Ascending aorta (tissue), 2 donors: Measurements from ENCODE around the gene PLEKHG2. TPM values are rescaled to one million over a fixed set of nuclear protein-coding genes. Genes with fewer than 3 reads are reported as not detected.

Source experiments
- DNase-seq, 2 donors: peaks; one replicate each; pipeline ENCODE4 v3.0.0-alpha.2; 2019; ENCODE audit warnings: low spot score in 2 of 2
- H3K27ac ChIP-seq, 2 donors: fragments of 200-600 bp; sonication (generic); one replicate each; pipeline ENCODE4 v1.5.1; 2016 to 2017; ENCODE audit warnings: mild to moderate bottlenecking in 1 of 2
- H3K27me3 ChIP-seq: fragments of 200-600 bp; sonication (generic); one replicate; pipeline ENCODE4 v1.5.1; 2017
- H3K36me3 ChIP-seq, 2 donors: fragments of 200-600 bp; sonication (generic); one replicate each; pipeline ENCODE4 v1.5.1; 2016
- H3K4me1 ChIP-seq, 2 donors: fragments of 200-600 bp; sonication (generic); one replicate each; pipeline ENCODE4 v1.5.1; 2016 to 2017; ENCODE audit warnings: mild to moderate bottlenecking in 1 of 2
- H3K4me3 ChIP-seq, 2 donors: fragments of 200-600 bp; sonication (generic); one replicate each; pipeline ENCODE4 v1.5.1; 2016 to 2017; ENCODE audit warnings: mild to moderate bottlenecking in 1 of 2
- H3K9me3 ChIP-seq, 2 donors: fragments of 200-600 bp; sonication (generic); one replicate each; pipeline ENCODE4 v1.5.1; 2016
- CTCF ChIP-seq, 3 experiments: fragments of 200-600 bp in 2 of 3; fragments of 450-650 bp in 1 of 3; sonication (generic) in 2 of 3; IDR thresholded peaks; one replicate each; pipeline ENCODE4 v1.5.1; 2016 to 2019; ENCODE audit warnings: antibody characterized with exemption in 3 of 3, mild to moderate bottlenecking in 1 of 3, moderate library complexity in 1 of 3
- intact Hi-C: fragments of 100-400 bp; cut with DNase I; formaldehyde crosslinking; loops from one replicate; pipeline ENCODE4 v1.15.1; 2023
- total RNA-seq: library from RNA; depleted of rRNA; stranded (reverse); fragments of >200 nt; gene quantifications from one replicate; pipeline ENCODE4 v1.1.0, GENCODE V29; 2016

Gene PLEKHG2
- total RNA-seq, 1 donor from 2014 or later = 52.9 TPM

DNA sequence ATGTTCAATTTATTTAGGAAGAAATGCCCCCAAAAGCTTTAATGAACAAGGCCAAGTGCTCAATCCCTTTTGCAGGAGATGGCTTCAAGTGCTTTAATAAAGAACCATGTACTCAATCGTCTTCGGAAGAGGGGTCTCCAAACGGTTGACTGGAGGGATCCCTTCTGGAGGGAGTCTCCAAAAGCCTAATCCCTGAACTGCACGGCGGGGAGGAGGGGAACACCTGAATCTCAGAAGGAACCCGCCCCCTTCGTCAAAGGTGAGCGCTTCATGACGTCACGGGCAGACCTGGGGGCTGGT, 22.1 kb upstream of the PLEKHG2 start:
- no peak for DNase-seq
- Histone ChIP-seq H3K4me1 (peaks cover 8 to 21% of the 10 kb centered on the region in 2 donors), H3K9me3 (no peaks in the 10 kb centered on the region), H3K27me3 (no peaks in the 10 kb centered on the region), H3K27ac (peak overlapping the region; percentile 98 to 100), H3K36me3 (peaks cover 56 to 59% of the 10 kb centered on the region in 2 donors), H3K4me3 (peak overlapping the region; percentile 78 to 93)
- intact Hi-C loops = loop anchor here (2.0 kb wide), 4 partner anchors 22 to 142 kb away; partner anchors contain the start of genes EID2B, PLEKHG2, SAMD4B and TIMM50
- no peak for TF ChIP-seq CTCF (IDR thresholded peaks at IDR 0.05)

DNA sequence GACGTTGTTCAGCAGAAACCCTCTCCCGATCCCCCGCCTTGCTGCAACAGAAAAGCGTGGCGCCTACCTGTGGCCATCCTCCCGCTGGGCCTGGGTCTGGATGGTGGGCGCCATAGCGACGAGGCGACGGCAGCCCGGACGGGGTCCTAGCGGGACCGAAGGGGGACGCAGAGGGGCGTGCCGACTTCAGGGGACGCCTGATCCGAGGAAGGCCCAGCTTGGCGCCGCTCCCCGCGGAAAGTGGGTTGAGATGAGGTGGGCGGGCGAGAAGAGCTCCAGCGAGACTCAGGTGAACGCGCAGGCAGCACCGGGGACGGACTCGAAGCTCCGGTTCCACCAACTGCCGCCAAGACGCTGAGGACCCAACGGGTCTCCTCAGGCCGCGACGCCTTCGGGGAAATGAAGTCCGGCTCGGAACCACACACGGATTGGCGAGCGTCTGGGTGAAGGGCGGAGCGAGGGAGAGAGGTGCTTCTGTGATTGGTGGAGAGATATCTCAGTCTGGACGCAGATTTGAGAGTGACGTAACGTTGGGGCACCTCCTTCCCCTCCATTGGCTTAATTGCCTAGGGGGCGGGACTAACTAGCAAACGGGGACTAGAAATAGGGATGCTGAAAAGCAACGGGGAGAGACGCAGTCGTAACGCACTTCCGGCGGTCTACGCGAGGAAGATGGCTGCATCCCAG, 21.6 kb upstream of the PLEKHG2 start, which contains the start of the genes MED29 and PAF1:
Gene MED29 (plus strand): TSS at position 628 of the 687 bp plus-strand sequence. CDS start 45 bp downstream, at position 673.
Gene PAF1 (minus strand): TSS at position 356 of the 687 bp plus-strand sequence. CDS start 242 bp downstream, at position 114.
- intact Hi-C loops = loop anchor here (1.0 to 2.0 kb wide), 6 partner anchors 19 to 142 kb away; partner anchors contain the start of genes EID2B, PLEKHG2, SAMD4B and TIMM50
- TF ChIP-seq CTCF (IDR thresholded peaks at IDR 0.05) = peak in 1 of 3 experiments; percentile 8
- Histone ChIP-seq H3K4me1 (peaks cover 8 to 21% of the 10 kb centered on the region in 2 donors), H3K27ac (peak within 1 kb of the TSS; percentile 98 to 100), H3K4me3 (peak within 1 kb of the TSS; percentile 78 to 93), H3K36me3 (peaks cover 54 to 57% of the 10 kb centered on the region in 2 donors), H3K9me3 (no peaks in the 10 kb centered on the region), H3K27me3 (no peaks in the 10 kb centered on the region)
- DNase-seq = peak; percentile 94 to 99

- peaks cover 21 to 26% of the 10 kb centered on the region in 2 donors for H3K36me3 ChIP-seq
- no peaks in the 10 kb centered on the region for H3K9me3 ChIP-seq
- peak overlapping the region; percentile 80 to 82 for H3K27ac ChIP-seq
- H3K4me3 ChIP-seq = no peak overlapping the region
- H3K4me1 ChIP-seq = peaks cover 4 to 15% of the 10 kb centered on the region in 2 donors
- TF ChIP-seq CTCF (IDR thresholded peaks at IDR 0.05) = peak; percentile 96 to 97 (median 97)
- H3K27me3 ChIP-seq = no peaks in the 10 kb centered on the region
- intact Hi-C loops = loop anchor here (1.0 kb wide), 2 partner anchors 15 to 135 kb away; partner anchors contain the start of genes EID2B and PLEKHG2
- DNase-seq = peak; percentile 50 to 95
Measured at GRCh38 chr19:39397360-39398296, 14.8 kb upstream of the PLEKHG2 start.

- no peaks in the 10 kb centered on the region for H3K27me3 ChIP-seq
- no peaks in the 10 kb centered on the region for H3K9me3 ChIP-seq
- peak; percentile 55 to 86 for DNase-seq
- peak overlapping the region; percentile 80 to 82 for H3K27ac ChIP-seq
- H3K36me3 ChIP-seq = peaks cover 20 to 25% of the 10 kb centered on the region in 2 donors
- intact Hi-C loops = loop anchor here (1.0 kb wide), 1 partner anchor 14 kb away; the partner anchor contains the start of gene PLEKHG2
- no peak overlapping the region for H3K4me3 ChIP-seq
- no peak for TF ChIP-seq CTCF (IDR thresholded peaks at IDR 0.05)
- H3K4me1 ChIP-seq = peaks cover 4 to 15% of the 10 kb centered on the region in 2 donors
Measured at GRCh38 chr19:39398297-39398864, 14.1 kb upstream of the PLEKHG2 start.

DNA sequence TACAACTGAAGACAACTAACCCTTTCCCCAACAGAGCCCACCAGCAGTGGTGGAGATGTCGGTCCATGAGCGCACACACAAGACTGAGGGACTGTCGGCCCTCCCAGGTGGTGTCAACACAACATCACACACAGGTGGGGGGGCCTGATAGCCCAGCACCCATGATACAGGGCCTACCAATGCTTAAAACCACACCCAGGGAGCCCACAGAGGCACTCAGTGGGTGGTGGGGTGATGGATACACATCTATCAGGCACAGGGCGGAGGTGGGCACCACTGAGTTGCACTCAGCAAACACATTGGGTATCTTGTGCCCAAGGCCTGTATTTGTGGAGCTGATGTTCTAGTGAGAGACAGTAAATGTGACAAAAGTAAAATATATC, 12.8 kb upstream of the PLEKHG2 start:
- Histone ChIP-seq H3K9me3 (no peaks in the 10 kb centered on the region), H3K36me3 (peaks cover 9 to 16% of the 10 kb centered on the region in 2 donors), H3K27ac (peak overlapping the region; percentile 80 to 82), H3K4me1 (peaks cover 8 to 21% of the 10 kb centered on the region in 2 donors), H3K27me3 (no peaks in the 10 kb centered on the region), H3K4me3 (no peak overlapping the region)
- no peak for DNase-seq
- intact Hi-C loops = loop anchor here (10.0 kb wide), 2 partner anchors 745 to 1315 kb away; partner anchors contain the start of genes COQ8B and ITPKC
- no peak for TF ChIP-seq CTCF (IDR thresholded peaks at IDR 0.05)
